Esophagus muscularis mucosa (tissue), 4 donors: ENCODE measurements around the gene CTDSPL2.

ENCODE experiments used
- CTCF ChIP-seq, 3 experiments: fragments of 200-600 bp in 2 of 3; fragments of 450-650 bp in 1 of 3; sonication (generic) in 2 of 3; IDR thresholded peaks; one replicate each; pipeline ENCODE4 v1.5.1; 2017 to 2019; ENCODE audit warnings: antibody characterized with exemption in 3 of 3, mild to moderate bottlenecking in 2 of 3, moderate library complexity in 1 of 3
- EP300 ChIP-seq: sonication (generic); formaldehyde crosslinking; IDR thresholded peaks from one replicate; pipeline ENCODE4 v1.6.1; 2017; ENCODE audit warnings: antibody characterized with exemption
- POLR2A ChIP-seq: fragments of 450-650 bp; IDR thresholded peaks from one replicate; pipeline ENCODE4 v1.6.1; 2017; ENCODE audit warnings: antibody characterized with exemption, moderate library complexity, mild to moderate bottlenecking, low read depth

GRCh38 chr15:44542596-44542995 lies 115.2 kb downstream of the CTDSPL2 start:
- TF ChIP-seq CTCF (IDR thresholded peaks at IDR 0.05) (no peak), EP300 (no peak), POLR2A (no peak)
